Neural cell (in vitro differentiated cells): ENCODE data around the gene NDUFB7.

ENCODE experiments used
- EP300 ChIP-seq: fragments of 450-650 bp; conservative IDR thresholded peaks from 2 replicates; pipeline ENCODE4 v1.6.1; 2014; ENCODE audit warnings: antibody characterized with exemption, mild to moderate bottlenecking, moderate library complexity; ENCODE audit not compliant: poor library complexity, severe bottlenecking
- EZH2 ChIP-seq: fragments of 200-600, 300-800 bp; shearing (Covaris generic), sonication (generic); IDR thresholded peaks from 2 replicates; pipeline ENCODE4 v1.6.1; 2014; ENCODE audit warnings: antibody characterized with exemption, low read length, borderline replicate concordance, mild to moderate bottlenecking; ENCODE audit not compliant: insufficient read depth, poor library complexity, severe bottlenecking
- RAD21 ChIP-seq: fragments of 450-650 bp; conservative IDR thresholded peaks from 2 replicates; pipeline ENCODE4 v1.6.1; 2014; ENCODE audit warnings: antibody characterized with exemption, mild to moderate bottlenecking, moderate library complexity
- SMC3 ChIP-seq: fragments of 450-650 bp; conservative IDR thresholded peaks from 2 replicates; pipeline ENCODE4 v1.6.1; 2014; ENCODE audit warnings: antibody characterized with exemption, mild to moderate bottlenecking, moderate library complexity; ENCODE audit not compliant: poor library complexity
- TF ChIP-seq, protein P1 (sequence below): fragments of 450-650 bp; IDR thresholded peaks from 2 replicates; pipeline ENCODE4 v1.5.1; 2014; ENCODE audit warnings: antibody characterized with exemption, mild to moderate bottlenecking, moderate library complexity; ENCODE audit not compliant: poor library complexity, severe bottlenecking
- TF ChIP-seq, protein P2 (sequence below): IDR thresholded peaks from 2 replicates; pipeline ENCODE4 v1.6.1; 2012; ENCODE audit warnings: borderline replicate concordance

DNA sequence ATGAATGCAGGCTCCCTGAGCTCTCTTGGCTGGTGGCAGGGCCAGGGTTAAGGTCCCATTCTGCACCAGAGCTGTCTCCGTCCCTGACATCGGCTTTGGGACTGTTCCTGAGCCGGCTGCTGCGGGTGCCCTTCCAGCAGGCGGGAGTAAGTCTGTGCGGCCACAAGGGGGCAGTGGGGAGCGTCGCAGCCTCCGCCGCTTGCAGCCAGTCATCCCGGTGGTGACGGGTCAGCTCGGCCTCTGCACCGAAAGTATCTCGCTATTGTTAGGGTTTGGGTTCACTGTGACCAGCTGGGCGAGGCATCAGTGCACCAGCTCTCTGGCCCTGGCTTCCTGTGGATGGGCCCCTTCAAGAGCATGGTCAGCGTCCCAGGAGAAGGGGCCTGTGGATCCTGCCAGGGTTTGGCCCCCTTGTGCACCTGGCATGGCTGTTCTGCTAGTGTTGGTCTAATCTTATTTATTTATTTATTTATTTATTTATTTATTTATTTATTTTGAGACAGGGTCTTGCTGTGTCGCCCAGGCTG is 15.1 kb downstream of the NDUFB7 start:
- TF ChIP-seq, protein P1, sequence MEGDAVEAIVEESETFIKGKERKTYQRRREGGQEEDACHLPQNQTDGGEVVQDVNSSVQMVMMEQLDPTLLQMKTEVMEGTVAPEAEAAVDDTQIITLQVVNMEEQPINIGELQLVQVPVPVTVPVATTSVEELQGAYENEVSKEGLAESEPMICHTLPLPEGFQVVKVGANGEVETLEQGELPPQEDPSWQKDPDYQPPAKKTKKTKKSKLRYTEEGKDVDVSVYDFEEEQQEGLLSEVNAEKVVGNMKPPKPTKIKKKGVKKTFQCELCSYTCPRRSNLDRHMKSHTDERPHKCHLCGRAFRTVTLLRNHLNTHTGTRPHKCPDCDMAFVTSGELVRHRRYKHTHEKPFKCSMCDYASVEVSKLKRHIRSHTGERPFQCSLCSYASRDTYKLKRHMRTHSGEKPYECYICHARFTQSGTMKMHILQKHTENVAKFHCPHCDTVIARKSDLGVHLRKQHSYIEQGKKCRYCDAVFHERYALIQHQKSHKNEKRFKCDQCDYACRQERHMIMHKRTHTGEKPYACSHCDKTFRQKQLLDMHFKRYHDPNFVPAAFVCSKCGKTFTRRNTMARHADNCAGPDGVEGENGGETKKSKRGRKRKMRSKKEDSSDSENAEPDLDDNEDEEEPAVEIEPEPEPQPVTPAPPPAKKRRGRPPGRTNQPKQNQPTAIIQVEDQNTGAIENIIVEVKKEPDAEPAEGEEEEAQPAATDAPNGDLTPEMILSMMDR, result peak; percentile 67
- TF ChIP-seq EZH2 (no peak), RAD21 (no peak), EP300 (no peak), SMC3 (peak; percentile 30)
- TF ChIP-seq, protein P2, sequence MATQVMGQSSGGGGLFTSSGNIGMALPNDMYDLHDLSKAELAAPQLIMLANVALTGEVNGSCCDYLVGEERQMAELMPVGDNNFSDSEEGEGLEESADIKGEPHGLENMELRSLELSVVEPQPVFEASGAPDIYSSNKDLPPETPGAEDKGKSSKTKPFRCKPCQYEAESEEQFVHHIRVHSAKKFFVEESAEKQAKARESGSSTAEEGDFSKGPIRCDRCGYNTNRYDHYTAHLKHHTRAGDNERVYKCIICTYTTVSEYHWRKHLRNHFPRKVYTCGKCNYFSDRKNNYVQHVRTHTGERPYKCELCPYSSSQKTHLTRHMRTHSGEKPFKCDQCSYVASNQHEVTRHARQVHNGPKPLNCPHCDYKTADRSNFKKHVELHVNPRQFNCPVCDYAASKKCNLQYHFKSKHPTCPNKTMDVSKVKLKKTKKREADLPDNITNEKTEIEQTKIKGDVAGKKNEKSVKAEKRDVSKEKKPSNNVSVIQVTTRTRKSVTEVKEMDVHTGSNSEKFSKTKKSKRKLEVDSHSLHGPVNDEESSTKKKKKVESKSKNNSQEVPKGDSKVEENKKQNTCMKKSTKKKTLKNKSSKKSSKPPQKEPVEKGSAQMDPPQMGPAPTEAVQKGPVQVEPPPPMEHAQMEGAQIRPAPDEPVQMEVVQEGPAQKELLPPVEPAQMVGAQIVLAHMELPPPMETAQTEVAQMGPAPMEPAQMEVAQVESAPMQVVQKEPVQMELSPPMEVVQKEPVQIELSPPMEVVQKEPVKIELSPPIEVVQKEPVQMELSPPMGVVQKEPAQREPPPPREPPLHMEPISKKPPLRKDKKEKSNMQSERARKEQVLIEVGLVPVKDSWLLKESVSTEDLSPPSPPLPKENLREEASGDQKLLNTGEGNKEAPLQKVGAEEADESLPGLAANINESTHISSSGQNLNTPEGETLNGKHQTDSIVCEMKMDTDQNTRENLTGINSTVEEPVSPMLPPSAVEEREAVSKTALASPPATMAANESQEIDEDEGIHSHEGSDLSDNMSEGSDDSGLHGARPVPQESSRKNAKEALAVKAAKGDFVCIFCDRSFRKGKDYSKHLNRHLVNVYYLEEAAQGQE, result no peak
